HG03095 (cell line): ENCODE measurements around the gene PCDHGA4.
A peak's percentile ranks its signal among the peaks of the same experiment; 100 is the strongest.
"Not testable (repeated sequence)": the region's sequence is repeated elsewhere in the genome, so short reads cannot be mapped to it uniquely, and the experiment has no call there.

Experiments
- ATAC-seq: cut with Tn5 transposase; IDR thresholded peaks from one replicate; pipeline ENCODE4 v1.9.1; 2021; ENCODE audit warnings: moderate library complexity; ENCODE audit not compliant: unreplicated experiment

Gene PCDHGA4

DNA sequence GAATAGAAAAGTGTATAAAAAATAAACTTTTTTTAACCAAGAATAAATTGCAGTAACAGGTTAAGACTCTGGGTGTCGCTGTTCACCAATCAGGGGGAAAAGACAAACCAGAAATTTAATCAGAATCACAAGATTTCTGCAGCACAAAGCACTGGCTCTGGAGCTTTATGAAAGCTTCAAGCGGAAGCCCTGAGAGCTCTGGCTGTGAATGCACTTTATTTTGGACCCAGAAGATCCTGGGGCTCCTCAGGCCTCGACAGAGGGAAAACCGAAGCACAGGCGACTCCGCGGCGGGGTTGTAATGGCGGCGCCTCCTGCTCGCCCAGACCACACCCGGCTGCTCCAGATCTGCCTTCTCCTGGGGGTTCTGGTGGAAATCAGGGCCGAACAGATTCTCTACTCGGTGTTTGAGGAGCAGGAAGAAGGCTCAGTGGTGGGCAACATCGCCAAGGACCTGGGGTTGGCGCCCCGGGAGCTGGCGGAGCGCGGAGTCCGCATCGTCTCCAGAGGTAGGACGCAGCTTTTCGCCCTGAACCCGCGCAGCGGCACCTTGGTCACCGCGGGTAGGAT is at the start of gene PCDHGA4:
Gene PCDHGA4, plus strand, starts transcription at position 122 of the 570 bp plus-strand sequence. Its CDS starts 87 bp downstream, at position 209.
- no peak for ATAC-seq

DNA sequence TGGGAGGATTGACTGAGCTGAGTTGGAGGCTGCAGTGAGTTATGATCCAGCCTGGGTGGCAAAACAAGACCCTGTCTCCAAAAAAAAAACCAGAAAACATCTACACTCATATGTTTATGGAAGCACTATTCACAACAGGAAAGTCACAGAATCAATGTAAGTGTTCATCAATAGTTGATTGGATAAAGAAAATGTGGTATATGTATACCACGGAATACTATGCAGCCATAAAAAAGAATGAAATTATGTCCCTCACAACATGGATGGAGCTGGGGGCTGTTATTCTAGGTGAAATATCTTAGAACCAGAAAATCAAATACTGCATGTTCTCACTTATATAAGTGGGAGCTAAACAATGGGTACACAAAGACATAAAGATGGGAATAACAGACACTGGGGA is 48.2 kb upstream of the PCDHGA4 start:
- ATAC-seq, result no peak

DNA sequence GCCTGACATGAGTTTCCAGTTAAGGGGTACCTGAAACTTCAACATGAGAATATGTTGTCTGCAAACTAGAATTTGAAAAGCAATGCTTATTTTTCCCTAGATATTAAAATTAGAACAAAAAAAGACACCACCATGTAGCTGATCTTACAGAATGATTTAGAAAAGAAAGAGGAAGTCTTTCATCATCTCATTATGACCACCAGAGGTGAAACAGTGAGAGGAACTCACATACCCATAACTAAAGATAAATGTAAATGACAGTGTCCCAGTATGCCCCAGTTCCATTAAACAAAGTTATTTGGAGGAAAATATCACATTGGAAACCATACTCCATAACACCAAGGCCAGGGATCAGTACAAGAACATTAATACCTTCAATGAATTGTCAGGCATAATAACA is 41.1 kb upstream of the PCDHGA4 start:
- no peak for ATAC-seq

DNA sequence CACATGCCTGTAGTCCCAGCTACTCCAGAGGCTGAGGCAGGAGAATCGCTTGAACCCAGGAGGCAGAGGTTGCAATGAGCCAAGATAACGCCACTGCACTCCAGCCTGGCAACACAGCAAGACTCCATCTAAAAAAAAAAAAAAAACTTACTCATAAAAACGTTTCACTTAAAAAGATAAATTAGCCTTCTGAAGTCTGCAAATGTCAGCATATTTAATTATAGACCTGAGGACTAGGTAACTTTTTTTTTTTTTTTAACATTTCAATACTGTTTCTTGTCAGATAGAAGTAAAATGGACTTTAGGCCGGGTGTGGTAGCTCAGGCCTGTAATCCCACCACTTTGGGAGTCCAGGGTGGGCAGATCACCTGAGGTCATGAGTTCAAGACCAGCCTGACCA is 37.9 kb upstream of the PCDHGA4 start:
- not testable (repeated sequence) for ATAC-seq

DNA sequence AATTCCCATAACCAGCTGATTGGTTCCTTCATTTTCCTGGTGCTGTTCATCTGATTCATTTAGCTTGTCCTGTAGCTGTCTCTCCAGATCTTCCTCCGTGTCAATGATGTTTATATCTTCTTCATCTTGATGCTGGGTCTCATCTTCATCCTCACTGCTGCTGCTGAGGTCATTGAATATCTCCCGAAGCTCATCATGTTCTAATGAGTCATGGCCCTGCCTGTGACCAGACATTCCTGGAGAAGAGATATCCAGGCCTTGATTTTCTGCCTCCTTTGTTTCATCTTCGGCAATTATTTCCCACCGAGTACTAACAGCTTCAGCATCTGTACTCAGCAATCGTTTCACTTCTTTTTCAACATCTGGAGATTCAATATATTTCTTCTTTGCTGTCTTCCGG is 35.6 kb upstream of the PCDHGA4 start:
- ATAC-seq, result no peak

DNA sequence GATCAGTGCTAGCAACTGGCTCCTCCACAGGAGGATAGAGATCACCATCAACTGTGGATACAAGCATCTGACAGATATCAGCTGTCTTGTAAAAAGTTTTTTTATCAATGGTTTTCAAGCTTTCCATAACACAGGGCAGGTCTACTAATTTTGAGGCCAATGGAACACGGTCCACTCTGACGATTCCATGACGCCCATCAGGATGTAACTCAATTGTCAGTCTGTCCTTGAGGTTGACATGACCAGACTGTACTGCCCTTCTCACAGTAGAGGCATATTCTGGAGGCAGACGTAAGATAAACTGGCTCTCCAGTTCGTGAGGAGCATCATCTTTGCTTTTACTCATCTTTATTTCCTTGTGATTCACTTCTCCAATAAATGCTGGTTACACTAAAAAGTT is 35.1 kb upstream of the PCDHGA4 start:
- ATAC-seq, result no peak

DNA sequence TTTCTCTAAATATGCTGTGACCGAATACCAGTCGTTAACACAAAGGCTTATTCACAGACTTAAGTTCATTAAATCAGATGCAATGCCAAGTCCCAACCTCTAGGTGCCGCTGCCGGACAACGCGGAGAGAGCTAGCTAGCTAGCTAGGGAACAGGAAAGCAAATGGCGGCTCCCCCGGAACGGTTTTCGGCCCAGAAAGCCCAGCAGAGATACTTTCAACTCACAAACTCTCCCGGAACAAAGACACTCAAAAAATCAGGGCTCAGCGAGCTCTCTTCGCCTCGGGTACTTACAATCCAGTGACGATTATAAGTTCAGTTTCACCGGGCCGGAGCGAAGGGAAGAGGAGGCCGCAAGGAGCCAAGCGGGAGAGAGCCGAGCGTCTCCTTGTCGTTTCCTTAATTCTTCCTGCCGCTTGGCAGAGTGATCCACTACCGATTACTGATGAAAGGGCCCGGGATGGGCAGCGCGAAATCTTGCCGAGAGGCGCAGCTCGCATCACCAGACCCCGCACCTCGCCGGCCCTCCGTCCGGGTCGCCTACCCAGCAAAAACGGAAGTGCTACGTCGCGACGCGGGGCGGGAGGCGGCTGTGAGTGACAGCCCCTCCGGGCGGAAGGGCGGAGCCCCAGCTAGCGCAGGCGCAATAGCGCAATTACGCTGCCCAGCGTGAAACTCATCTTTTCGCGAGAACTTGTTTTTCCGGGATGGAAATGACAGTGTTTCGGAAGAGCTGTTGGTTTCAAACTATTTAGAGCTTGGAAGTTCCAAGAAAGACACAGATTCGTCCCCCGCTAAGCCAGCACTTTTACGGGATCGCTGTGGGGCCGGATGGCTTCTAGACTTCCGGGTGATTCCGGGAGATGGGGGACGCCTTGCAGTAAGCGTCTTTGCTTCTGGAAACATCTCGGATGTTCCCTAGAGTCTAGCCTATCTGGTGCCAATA is 34.3 kb upstream of the PCDHGA4 start, which contains the start of gene TAF7:
Gene TAF7, minus strand, starts transcription at position 560 of the 945 bp plus-strand sequence. CDS start 740 bp downstream, outside the sequence.
- peak; percentile 89 for ATAC-seq

DNA sequence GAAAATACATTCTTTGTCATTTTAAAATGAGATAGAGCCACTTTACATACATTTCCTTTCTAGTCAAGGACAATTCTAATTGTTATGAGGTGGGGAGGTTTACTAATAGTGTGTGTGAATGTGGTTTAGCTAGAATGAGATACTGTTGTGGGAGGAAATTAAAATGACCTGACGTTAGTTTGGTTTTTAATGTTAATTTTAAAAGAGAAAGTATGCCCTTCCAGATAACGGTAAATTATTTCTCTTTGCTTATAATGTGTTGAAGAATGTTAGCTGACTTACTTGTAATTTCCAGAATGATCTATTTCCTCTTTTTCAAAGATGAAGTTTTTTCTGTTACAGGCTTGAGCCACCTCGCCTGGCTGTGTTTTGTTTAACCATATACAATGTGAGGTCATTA is 32.6 kb upstream of the PCDHGA4 start:
- no peak for ATAC-seq

DNA sequence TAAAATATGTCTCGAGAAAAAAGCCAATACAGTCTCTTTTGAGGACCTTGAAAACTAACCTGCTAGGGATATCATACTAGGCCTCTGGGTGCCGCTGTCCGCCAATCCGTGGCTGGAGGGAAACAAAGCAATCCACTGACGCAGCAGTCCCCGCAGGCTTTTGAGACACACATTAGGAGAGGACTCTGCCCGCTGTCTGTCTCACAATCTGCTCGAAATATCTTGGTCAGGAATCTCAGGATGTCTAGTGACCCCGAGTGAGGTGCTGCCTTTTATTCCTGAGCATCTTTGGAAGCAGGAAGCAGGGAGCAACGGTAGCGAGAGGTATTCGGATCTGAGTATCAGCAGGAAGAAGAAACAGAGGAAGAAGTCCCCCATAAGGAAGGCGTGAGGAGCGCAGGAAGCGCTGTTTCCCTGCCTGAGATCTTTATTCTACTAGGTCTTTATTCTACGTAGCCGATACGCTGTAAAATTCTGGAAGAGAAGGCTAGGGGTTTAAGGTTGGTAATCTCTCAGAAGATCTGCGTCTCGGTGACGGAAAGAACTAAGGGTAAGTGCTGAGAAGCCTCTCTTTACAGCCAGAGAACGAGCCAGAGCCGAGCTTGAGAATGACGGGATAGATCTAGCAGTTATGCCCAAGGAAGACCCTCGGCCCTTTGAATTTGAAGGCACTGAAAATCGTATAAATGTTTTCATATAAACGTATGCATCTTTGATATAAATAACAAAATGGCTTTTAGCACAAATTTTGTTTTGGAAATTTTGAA is 28.6 kb upstream of the PCDHGA4 start:
- peak; percentile 81 for ATAC-seq

DNA sequence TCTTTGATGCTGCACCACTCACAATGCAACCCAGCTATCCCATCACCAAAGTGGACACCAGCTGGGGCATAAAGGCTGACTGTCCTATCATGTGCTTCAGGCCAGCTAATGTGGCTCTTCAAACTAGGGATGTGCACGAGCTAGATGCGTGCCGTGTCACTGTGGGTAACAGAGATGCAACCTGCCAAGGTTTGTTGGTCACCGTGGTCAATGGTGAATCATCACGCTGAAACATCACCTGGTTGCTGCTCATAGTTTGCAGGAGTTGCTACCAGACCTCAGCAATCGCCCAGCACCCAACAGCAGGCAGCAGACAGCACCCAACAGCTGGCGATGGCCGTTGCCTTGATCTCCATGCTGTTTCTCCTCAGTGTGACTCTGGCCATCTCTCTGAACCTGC is 26.6 kb upstream of the PCDHGA4 start:
- ATAC-seq, result no peak

DNA sequence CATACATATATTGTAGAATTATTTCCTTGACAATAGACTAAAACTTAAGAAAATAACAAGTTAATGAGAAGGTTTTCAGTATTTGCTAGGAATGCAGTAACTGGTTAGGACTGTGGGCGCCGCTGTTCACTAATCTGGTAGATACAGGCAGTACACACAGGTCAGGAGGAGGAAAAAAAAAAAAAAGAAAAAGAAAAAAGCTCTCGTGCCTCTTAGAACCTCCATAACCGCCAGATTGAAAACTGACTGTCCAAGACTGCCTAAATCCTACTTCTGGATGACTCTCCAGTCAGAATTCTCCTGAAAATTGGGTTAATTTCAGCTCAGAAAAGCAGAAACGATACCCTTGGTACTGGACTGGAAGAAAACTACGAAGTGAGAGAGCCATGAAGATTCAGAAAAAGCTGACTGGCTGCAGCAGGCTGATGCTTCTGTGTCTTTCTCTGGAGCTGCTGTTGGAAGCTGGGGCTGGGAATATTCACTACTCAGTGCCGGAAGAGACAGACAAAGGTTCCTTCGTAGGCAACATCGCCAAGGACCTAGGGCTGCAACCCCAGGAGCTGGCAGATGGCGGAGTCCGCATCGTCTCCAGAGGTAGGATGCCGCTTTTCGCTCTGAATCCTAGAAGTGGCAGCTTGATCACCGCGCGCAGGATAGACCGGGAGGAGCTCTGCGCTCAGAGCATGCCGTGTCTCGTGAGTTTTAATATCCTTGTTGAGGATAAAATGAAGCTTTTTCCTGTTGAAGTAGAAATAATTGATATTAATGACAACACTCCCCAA is 24.3 kb upstream of the PCDHGA4 start, which contains the start of gene PCDHGA1:
Gene PCDHGA1, plus strand, starts transcription at position 216 of the 782 bp plus-strand sequence.
- peak; percentile 41 for ATAC-seq

DNA sequence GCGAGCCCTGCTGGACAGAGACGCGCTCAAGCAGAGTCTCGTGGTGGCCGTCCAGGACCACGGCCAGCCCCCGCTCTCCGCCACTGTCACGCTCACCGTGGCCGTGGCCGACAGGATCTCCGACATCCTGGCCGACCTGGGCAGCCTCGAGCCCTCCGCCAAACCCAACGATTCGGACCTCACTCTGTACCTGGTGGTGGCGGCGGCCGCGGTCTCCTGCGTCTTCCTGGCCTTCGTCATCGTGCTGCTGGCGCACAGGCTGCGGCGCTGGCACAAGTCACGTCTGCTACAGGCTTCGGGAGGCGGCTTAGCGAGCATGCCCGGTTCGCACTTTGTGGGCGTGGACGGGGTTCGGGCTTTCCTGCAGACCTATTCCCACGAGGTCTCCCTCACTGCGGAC is 22.2 kb upstream of the PCDHGA4 start:
- ATAC-seq, result not testable (repeated sequence)

DNA sequence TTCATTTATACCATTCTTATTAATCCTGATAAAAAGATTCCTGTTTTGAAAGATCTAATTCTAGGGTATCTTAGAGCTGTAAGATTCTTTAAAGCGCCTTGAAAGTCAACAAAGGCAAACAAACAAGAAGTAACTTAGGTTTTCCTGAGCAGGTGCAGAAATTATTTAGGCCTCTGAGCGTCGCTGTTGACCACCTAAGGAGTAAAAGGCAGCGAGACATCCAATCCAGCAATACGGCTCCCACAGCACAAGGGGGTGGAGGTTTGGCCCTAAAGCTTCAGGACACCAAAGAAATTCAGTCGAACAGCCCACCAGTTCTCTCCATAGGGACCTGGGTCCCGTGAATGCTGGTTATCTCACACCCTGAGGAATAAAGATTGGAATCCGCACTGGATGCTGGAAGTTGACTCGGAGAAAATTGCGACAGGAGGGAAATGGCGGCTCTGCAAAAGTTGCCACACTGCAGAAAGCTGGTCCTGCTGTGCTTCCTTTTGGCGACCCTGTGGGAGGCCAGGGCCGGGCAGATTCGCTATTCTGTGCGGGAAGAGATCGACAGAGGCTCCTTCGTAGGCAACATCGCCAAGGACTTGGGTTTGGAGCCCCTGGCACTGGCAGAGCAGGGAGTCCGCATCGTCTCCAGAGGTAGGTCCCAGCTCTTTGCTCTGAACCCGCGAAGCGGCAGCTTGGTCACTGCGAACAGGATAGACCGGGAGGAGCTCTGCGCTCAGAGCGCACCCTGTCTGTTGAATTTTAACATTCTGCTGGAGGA is 16.1 kb upstream of the PCDHGA4 start, which contains the start of gene PCDHGA2:
Gene PCDHGA2, plus strand, starts transcription at position 223 of the 769 bp plus-strand sequence.
- no peak for ATAC-seq

DNA sequence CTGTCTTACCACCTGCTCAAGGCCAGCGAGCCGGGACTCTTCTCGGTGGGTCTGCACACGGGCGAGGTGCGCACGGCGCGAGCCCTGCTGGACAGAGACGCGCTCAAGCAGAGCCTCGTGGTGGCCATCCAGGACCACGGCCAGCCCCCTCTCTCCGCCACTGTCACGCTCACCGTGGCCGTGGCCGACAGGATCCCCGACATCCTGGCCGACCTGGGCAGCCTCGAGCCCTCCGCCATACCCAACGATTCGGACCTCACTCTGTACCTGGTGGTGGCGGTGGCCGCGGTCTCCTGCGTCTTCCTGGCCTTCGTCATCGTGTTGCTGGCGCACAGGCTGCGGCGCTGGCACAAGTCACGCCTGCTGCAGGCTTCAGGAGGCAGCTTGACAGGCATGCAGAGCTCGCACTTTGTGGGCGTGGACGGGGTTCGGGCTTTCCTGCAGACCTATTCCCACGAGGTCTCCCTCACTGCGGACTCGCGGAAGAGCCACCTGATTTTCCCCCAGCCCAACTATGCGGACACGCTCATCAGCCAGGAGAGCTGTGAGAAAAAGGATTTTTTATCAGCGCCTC is 14.0 kb upstream of the PCDHGA4 start:
- not testable (repeated sequence) for ATAC-seq

DNA sequence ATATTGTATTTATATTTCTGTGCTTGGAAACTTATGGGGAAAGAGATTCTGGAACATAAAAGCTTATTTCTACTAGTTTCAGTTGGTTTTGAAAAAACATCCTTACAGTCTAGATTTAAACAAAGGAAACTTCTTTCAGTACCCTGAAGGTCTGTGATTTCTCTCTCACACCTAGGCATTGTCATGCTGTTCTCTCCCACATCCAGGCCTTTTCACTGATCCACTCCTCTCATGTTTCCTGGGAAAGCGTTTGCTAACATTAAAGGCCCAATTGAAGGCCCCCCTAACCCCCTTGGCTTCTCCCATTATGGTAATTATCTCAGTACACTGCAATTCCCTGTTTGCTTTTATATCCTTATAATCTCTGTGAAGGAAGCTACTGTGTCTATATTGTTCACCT is 12.0 kb upstream of the PCDHGA4 start:
- no peak for ATAC-seq

DNA sequence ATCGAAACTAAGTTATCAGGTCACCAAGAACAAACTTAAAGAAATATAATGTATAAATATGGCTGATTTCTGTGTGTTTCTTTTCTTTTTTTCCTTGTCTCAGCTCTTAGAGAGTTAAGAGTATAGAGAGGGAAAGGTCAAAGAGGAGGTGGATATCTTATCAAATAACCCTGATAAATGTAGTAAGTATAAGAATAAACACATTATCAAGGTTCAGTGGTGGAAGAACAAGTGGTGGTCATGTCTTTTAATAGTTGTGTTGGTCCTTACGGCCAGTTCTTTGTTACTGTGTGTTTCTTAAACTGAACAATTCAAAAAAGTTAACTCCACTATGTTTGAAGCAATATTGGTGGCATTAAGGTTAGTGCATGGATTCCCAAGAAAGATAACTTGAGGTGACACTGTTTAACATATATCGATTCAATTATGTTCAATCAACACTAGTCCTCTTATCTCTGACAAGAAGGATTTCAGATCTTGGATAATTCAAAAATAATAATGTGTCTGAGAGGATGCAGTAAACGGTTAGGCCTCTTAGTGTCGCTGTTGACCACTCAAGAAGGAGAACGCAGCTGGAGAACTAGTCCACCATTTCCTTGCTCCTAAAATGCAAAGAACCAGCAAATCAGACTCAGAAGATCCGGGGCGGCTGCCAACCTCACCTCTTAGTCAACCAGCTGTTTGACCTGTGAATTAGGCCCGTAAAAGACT is 11.4 kb upstream of the PCDHGA4 start, which contains the start of gene PCDHGA3:
Gene PCDHGA3, plus strand, starts transcription at position 588 of the 711 bp plus-strand sequence. CDS start 205 bp downstream, outside the sequence.
- ATAC-seq, result no peak

DNA sequence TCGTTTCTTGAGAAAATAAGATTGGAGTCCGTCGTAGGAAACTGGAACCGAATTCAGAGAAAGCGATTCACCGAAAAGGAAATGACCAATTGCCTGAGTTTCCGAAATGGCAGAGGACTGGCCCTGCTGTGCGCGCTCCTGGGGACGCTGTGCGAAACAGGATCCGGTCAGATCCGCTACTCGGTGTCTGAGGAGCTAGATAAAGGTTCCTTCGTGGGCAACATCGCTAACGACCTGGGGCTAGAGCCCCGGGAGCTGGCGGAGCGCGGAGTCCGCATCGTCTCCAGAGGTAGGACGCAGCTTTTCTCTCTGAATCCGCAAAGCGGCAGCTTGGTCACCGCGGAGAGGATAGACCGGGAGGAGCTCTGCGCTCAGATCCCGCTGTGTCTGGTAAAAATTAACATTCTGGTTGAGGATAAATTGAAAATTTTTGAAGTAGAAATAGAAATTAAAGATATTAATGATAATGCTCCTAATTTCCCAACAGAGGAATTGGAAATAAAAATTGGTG is 10.8 kb upstream of the PCDHGA4 start:
- no peak for ATAC-seq

DNA sequence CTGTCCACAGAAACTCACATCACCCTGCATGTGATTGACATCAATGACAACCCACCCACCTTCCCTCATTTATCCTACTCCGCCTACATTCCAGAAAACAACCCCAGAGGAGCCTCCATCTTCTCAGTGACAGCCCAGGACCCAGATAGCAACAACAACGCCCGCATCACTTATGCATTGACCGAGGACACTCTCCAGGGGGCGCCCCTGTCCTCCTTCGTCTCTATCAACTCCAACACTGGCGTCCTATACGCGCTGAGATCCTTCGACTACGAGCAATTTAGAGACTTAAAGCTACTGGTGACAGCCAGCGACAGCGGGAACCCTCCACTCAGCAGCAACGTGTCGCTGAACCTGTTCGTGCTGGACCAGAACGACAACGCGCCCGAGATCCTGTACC is 9.5 kb upstream of the PCDHGA4 start:
- no peak for ATAC-seq
